GM18505 (cell line): ENCODE data around the gene MRTO4.

Experiments used
- ATAC-seq: cut with Tn5 transposase; IDR thresholded peaks from one replicate; pipeline ENCODE4 v1.9.1; 2021; ENCODE audit not compliant: unreplicated experiment
- POLR2A ChIP-seq: IDR thresholded peaks from 4 replicates; pipeline ENCODE4 v1.6.1; 2011; ENCODE audit warnings: borderline replicate concordance; ENCODE audit not compliant: insufficient read depth, insufficient read length; ENCODE audit errors: extremely low read depth

The MRTO4 gene

GRCh38 chr1:19305880-19306279 is 54.3 kb downstream of the MRTO4 start:
- no peak for TF ChIP-seq POLR2A
- ATAC-seq = no peak

- no peak for ATAC-seq
- no peak for TF ChIP-seq POLR2A
These were observed 55.3 kb downstream of the MRTO4 start for GRCh38 chr1:19306941-19307340.

- no peak for TF ChIP-seq POLR2A
- no peak for ATAC-seq
These were observed 56.3 kb downstream of the MRTO4 start for GRCh38 chr1:19307794-19308508.

GRCh38 chr1:19308509-19308907 is 56.9 kb downstream of the MRTO4 start:
- TF ChIP-seq POLR2A = no peak
- ATAC-seq = no peak

- ATAC-seq = no peak
- no peak for TF ChIP-seq POLR2A
These were observed 57.7 kb downstream of the MRTO4 start for GRCh38 chr1:19309123-19309813.
